Inflammatory macrophage treated with lipopolysaccharide for 1 hour (primary cell): ENCODE measurements around the gene TACR1.
"Not testable (repeated sequence)": the region's sequence is repeated elsewhere in the genome, so short reads cannot be mapped to it uniquely, and the experiment has no call there.

Experiments used
- DNase-seq, 2 donors: peaks; one replicate each; pipeline ENCODE4 v3.0.0-alpha.2; 2020 to 2022

The TACR1 gene, protein sequence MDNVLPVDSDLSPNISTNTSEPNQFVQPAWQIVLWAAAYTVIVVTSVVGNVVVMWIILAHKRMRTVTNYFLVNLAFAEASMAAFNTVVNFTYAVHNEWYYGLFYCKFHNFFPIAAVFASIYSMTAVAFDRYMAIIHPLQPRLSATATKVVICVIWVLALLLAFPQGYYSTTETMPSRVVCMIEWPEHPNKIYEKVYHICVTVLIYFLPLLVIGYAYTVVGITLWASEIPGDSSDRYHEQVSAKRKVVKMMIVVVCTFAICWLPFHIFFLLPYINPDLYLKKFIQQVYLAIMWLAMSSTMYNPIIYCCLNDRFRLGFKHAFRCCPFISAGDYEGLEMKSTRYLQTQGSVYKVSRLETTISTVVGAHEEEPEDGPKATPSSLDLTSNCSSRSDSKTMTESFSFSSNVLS

DNA sequence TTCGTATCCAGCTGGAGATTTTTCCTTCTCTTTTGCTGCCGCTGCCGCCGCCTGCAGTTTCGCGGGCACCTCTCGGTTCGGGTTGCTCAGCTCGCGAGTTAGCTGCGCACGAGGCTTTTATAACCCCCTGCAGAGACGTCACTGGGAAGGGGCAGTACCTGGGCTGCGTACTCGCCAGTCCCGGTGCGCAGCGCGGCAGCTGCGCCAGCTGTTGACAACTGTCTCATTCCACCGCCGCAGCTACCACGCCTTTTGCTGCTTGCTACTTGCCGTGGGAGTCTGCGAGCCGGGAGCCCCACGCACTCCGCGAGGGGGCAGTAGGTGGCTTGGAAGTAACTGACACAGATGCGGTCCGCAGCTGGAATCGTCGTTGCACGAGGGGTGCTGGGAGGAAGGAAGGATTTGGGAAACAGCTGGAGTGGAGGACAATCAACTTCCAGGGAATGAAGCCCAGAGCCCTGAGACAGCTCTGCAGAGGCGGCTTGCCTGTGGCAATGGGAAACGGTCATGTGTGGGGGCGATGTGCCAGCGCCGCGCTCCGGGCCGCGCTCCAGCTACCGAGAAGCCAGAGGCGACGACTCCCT lies at the start of gene TACR1:
Gene TACR1, minus strand, starts transcription at position 93 of the 584 bp plus-strand sequence. CDS start 586 bp downstream, outside the sequence.
- peak; percentile 8 to 34 for DNase-seq

DNA sequence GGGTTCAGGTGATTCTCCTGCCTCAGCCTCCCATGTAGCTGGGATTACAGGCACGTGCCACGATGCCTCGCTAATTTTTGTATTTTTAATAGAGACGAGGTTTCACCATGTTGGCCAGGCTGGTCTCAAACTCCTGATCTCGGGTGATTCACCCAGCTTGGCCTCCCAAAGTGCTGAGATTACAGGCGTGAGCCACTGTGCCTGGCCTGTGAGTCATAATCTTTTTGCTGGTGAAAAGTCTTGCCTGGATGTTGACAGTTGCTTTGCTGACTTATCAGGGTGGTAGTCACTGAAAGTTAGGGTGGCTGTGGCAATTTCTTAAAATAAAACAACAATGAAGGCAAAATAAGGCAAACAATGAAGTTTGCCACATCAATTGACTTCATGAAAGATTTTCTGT lies 49.3 kb upstream of the TACR1 start:
- DNase-seq: not testable (repeated sequence)

DNA sequence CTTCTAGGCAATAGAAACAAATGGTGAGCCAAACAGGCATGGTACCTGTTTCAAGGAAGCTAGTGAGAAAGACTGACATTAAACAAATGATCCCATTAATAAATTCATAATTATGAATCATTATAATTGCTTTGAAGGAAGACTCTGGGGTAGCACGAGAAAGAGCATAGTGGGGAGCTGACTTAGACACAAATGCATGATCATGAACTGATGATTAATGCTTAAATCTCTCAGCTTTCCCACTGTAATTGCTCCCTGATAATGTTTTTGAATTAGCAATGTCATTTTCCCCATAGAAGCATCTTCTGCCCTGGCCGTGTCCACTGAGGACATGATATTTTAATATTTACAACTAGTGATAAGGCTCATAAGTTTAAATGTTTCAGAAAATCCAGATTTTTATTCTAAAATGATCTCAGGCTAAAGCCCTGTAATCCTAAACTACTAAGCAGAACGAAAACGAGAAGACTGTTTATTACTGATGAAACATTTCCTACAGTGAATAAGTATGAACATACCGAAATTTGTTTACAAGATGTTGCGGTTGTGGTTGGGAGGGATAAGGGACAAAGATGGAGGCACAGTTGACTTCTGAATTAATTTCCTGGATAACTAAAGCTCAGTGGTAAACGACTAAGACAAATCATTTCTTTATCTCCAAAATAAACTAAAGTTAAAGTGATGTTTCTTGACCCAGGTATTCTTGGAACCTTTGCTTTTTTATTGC lies 47.3 kb upstream of the TACR1 start:
- DNase-seq: no peak

DNA sequence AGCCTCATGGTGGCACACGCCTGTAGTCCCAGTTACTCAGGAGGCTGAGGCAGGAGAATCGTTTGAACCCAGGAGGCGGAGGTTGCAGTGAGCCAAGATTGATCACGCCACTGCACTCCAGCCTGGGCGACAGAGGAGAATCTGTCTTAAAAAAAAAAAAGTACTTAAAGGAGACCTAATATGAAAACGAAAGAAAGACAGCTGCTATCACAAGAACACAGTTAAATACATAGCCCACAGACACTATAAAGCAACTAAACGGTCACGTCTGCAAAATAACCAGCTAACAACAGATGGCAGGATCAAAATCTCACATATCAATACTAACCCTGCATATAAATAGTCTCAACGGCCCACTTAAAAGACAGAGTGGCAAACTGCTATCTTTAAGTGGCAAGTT lies 43.9 kb upstream of the TACR1 start:
- no peak for DNase-seq

DNA sequence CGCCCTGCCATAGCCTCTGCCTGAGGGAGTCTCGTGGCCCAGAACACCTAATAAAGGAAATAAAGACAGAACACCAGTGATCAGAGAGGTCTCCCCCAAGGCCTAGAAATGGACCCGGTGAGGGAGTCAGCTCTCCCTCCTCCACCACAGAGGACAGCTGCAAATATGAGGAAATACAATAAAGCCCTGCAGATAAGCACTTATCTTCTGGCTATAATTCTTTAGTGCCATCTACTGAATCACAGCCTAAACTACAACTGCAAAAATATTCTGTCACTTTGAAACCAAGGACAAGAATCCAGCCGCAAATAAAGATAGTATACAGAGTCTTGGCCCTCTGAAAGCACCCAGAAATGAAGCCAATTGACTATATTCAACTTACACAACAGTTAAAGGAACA lies 42.4 kb upstream of the TACR1 start:
- peak in 1 of 2 donors; percentile 26 for DNase-seq

DNA sequence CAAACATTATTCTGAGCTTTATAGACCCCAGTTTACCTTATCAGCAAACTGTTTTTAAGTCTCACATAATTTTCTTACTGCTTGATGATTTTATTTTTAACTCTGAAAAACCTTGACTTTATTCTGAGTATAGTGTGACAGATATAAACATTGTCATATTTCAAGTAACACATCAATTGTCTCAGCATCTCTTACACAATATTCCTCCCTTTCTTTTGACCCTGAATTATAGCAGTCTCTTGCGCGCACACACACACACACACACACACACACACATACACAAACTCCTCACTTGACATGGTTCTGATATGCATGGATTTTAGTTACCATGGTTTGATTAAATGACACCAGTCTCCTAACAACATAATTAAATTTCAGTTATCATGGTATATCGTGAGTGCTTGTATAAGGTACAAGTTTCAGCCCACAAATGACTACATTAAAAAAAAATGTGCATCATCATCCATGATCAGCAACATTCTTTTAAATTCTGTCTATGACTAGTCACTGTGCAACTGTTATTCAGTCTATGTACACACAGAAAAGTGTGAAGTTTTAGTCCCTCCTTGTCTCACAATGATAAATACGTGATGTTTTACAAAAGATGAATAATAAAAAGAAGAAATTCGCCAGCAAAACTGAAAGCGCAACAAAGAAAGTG lies 39.5 kb upstream of the TACR1 start:
- no peak for DNase-seq

DNA sequence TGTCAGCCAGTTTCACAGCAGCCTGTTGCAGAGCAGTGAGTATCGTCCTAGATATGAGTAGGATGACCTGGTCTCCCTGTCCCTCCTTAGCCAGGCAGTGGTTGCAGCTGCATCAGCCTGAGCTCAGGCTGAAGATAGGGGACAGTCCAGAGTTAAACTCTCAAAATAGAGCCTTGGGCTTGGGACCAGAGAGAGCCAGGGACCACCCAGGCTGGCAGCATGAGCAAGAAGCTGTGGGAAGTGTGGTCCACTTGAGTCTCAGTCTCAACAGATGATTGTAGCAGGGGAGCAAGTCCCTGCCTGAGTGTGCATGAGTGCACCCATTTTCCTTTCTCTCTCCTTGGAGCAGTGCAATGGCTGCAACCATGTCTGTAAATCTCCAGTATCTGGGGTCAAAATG lies 38.0 kb upstream of the TACR1 start:
- no peak for DNase-seq

DNA sequence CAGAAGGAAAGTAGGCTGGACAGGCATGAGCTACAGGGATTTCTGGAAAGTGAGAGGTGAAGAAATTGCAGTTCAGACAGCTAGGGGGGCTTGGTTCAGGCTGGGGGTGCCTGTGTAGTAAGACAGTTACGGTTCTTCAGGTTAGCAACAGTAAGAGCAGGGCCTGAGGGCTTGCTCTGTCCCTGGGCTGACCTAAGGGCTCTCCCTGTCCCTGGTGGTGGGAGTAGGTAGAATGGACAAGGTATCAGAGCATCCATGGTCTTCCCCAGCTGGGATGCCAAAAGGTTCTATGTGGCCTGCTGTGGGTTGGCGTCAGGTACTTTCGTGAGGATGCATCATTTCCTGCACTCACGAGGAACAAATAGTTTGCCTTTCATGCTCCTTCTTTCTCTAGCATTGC lies 34.6 kb upstream of the TACR1 start:
- DNase-seq: no peak

DNA sequence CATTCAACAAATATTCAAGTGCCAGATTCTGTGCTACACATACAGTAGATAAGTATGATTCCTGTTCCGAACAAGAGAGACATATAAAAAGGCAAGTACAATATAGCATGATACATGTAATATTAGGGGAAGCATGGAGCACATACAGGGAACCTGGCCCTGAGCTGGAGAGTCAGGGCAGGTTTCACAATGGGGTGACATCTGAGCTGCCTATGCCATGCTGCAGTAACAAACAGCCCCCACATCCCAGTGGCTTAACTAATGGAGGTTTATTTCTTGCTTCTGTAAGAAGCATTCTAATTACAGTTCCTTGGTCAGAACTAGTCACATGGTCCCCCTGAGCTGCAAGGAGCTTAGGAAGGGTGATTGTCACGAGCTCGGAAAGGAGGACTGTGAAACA lies 27.3 kb upstream of the TACR1 start:
- DNase-seq: no peak

DNA sequence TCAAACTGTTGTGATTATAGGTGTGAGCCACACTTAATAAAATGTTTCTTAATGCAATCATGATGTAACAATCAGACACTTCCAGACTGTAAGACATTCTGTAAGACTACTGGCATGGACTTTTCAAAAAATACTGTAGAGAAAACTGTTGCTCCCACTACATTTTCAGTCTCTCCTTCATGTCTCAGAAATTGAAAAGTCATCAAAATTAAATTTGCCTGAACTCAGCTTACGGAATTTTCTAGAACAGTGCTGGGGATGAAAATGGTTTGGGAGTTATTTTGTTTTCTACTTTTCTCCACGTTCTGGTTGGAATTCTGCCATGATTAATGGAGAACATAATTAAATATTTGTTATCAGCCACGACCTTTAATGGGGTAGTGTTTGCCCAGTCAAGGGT lies 26.8 kb upstream of the TACR1 start:
- no peak for DNase-seq

DNA sequence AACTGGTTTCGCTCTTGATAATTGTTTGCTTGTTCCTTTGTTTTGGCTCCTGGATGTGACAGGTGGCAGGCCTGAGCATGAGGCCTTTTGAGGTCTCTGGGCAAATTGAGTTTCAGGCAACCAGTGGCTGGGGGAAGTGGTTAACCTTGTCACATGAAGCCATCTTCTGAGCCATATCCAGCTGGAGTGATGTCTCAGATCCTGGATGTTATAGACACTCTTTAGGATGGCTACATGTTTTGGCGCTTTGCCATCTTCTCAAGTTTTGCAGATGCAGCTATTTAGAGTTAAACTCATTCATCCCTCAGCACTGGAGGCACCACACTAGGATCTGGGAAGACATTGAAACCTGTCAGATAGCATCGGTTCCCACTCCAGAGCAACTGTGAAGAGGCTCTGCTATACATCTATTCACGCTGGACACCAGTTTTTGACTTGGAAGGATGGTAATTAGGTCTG lies 25.3 kb upstream of the TACR1 start:
- DNase-seq: no peak

DNA sequence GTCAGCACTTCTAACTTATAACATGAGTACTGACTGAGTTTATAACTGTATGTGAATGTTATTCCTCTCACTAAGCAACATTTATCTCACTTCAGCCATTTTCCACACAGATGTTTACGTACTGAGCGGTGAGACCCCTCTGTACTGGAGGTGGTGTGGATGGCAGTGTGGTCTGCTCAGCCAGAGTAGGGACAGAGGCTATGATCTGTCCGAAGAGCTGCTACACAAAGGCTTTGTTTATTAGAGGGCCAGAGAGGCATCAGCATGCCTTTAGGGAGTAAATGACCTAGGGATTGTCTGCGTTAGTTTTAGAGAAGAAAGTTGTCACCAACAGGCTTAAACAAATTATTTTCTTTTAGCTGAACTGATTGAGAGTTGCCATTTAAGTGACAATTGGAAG lies 23.2 kb upstream of the TACR1 start:
- no peak for DNase-seq

DNA sequence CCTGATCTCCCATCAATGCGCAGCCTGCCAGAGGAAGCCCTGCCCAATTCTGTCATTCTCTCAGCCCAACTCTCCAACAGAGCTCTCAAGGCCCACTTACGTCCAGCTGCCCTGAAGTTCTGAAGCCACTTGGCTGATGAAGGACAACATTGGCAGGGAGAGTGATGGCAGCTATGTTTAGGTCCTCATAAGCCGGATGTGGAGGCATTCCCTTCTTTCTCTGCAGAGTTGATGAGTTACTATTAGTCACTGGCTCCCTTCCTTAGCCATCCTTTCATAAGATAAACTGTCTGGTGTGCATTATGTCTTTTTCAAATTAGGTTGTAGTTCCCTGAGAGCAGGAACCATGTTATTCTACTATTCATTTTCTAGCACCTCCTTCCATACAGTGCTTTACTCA lies 22.5 kb upstream of the TACR1 start:
- DNase-seq: no peak

DNA sequence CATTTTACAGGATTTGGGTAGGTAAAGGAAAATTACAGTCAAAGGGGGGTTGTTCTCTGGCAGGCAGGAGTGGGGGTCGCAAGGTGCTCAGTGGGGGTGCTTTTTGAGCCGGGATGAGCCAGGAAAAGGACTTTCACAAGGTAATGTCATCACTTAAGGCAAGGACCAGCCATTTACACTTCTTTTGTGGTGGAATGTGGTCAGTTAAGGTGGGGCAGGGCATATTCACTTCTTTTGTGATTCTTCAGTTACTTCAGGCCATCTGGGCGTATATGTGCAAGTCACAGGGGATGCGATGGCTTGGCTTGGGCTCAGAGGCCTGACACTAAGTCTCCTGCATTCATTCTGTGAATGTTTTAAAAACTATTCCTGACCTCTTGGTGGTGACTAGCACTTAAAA lies 19.9 kb upstream of the TACR1 start:
- not testable (repeated sequence) for DNase-seq

DNA sequence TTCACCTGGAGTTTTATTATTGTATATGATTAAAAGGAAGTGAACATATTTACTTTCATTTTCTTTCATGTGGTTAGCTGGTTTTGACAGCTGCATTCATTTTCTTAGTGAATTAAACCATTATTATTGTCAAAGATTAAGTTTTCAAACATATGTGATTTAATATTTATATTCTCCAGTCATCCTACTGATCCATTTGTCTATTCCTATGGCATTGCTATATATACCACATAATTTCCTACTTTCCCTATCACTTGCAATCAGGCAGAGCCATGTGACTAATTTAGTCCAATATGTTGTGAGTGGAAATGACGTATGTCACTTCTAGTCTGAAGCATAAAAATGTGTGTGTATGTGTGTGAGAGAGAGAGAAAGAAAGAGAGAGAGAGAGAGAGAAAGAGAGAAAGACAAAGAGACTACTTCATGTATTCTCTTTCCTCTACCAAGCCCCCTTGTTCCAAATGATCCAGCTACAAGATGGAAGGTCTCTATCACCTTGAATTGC lies 12.0 kb upstream of the TACR1 start:
- DNase-seq: no peak

DNA sequence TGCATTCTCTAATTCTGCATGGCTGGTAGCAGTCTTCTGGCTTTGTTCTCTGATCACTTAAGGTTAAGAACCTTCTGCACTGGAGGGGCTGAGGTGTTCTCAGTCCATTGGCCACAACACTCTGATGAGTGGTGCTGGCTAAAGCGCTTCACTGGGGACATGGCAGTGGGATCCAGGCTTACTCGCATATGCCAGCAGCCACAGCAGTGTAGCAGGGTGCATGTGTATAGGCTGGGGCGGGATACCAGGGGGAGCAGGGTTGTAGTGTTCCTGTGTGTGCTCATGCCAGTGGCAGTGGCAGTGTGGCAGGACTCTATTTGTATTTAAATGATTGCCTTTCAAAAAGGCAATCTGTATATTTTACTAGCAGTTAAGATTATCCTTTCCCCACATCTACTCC lies 11.1 kb upstream of the TACR1 start:
- DNase-seq: no peak

DNA sequence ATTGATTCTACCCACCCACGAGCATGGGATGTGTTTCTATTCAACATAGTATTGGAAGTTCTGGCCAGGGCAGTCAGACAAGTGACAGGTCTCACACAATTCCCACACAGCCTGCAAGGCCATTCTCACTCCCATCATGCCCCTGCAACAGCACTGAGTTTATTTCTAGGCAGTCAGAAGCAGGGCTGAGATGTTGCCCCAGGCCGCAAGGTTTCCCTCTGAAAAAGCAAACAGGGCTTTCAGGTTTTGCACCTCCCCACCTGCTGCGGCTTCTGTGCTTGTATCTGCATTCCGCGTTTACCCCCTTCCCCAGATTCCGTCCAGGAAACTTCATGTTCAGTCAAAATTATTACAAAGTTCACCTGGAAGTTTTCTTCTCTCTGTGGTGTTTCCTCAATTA lies 9.4 kb upstream of the TACR1 start:
- no peak for DNase-seq

DNA sequence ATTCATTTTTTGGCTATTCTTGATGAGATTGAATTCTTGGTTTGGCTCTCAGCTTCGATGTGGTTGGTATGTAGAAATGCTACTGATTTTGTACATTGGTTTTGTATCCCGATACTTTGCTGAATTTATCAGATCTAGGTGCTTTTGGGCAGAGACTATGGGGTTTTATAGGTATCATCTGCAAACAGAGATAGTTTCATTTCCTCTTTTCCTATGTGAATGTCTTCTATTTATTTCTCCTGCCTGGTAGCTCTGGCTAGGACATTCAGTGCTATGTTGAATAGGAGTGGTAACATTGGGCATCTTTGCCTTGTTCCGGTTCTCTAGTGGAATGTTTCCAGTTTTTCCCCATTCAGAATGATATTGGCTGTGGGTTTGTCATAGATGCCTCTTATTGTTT lies 5.5 kb upstream of the TACR1 start:
- no peak for DNase-seq

DNA sequence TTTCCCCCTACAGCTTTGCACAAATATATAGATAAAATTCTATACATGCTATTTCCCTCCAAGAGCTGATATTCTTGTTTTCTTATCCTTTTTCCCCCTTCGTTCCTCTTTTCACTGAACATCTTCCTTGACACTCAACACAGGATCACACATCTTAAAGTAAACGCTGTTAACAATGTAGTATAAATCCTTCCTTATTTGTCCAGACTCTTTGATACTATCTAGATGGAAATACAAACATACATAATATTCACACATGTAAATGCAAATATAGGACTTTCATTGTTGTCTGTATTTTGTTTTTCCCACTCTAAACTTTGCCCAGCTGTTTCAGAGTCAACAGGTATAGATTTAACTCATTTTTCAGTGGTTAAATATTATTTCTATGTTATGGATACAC lies 3.0 kb upstream of the TACR1 start:
- no peak for DNase-seq

DNA sequence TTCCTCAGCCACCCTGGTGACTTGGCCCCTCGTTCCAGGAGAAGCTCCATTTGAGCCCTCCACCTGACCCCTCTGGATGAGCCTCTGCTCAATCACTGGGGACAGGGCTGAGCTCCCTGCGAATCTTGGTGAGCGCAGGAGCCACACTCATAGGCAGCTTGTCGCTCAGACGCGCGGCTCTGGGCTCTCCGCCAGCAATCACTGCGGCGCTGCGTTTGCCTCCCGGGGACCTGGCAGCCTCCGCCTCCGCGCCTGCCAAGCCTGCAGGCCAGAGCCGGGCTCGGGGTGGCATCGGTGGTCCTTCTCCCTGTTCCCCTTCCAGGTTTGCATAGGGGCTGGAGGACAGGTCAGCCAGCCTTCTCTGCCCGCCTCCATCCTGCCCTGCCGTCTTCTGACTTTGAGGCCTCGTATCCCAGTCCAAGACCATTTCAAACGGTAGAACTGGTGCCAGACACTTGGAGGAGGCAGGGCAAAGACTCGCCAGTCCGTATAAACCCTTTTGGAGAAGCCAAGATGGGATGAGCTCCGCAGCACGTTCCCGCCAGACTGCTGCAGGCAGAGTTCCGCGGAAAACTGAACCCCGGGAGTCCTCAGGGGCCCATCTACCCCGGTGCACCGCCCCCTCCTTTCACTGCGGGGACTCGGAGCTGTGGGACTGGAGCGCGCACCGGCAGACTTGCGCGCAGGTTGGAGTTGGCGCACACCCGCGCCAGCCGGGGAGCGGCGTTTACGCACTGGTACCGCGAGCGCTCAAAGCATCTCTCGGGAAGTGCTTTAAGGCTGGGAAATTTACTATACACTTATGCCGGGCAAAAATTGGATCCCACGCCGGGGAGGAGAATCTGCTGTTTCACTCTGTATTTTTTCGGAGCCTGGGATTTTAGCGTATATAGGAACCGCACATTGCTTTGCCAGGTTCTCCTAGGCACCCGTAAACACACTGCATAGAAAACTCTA lies 1.1 kb upstream of the TACR1 start:
- no peak for DNase-seq

DNA sequence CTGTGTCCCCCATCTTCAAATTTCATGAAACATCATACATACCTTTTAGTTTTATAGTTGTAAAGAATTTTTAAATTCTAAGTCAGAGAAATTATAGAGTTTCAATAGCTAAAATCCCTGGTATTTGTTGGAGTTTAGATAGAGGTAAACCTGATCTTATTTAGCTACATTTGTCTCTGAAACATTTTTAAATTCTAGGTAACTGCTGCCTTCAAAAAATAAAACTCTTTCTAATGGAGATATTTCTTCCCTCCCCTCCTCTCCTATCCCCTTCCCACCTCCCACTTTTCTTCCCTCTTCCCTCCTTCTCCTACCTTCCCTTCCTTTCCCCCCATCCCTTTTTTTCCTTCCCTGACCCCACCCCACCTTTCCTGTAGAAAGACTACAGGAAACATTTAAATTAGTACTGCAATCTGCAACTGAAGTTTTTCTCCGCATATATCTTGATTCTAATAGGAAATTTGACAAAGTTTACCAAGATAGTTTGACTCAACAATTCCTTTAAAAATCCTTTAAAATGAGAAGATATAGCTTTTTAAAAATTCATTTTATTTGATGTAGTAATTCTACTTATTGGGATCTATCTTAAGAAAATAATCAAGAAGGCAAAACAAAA lies 4.1 kb downstream of the TACR1 start:
- DNase-seq: no peak
